Measurements from ENCODE around the gene ANK3.
"Not testable (repeated sequence)": the region's sequence is repeated elsewhere in the genome, so short reads cannot be mapped to it uniquely, and the experiment has no call there.

The ANK3 gene

GRCh38 chr10:60299961-60300883 is 89.5 kb downstream of the ANK3 start:
- no peak for DNase-seq

- DNase-seq = no peak
Measured at GRCh38 chr10:60299390-60299778, 90.3 kb downstream of the ANK3 start.

- no peak for DNase-seq
Measured at GRCh38 chr10:60298408-60299389, 91.0 kb downstream of the ANK3 start.

GRCh38 chr10:60296073-60296472 is 93.6 kb downstream of the ANK3 start:
- DNase-seq = no peak

- DNase-seq = no peak
Measured at GRCh38 chr10:60295028-60295937, 94.4 kb downstream of the ANK3 start.

- no peak for DNase-seq
Measured at GRCh38 chr10:60293581-60294175, 96.0 kb downstream of the ANK3 start.

GRCh38 chr10:60292998-60293397 is 96.7 kb downstream of the ANK3 start:
- no peak for DNase-seq

GRCh38 chr10:60292536-60292935 is 97.1 kb downstream of the ANK3 start:
- DNase-seq = not testable (repeated sequence)

- no peak for DNase-seq
Measured at GRCh38 chr10:60291344-60291930, 98.2 kb downstream of the ANK3 start.

- no peak for DNase-seq
Measured at GRCh38 chr10:60290558-60290957, 99.1 kb downstream of the ANK3 start.

- no peak for DNase-seq
Measured at GRCh38 chr10:60289800-60290199, 99.9 kb downstream of the ANK3 start.

- DNase-seq = no peak
Measured at GRCh38 chr10:60288256-60288655, 101.4 kb downstream of the ANK3 start.

GRCh38 chr10:60286559-60286958 is 103.1 kb downstream of the ANK3 start:
- DNase-seq = no peak

GRCh38 chr10:60283397-60283796 is 106.3 kb downstream of the ANK3 start:
- DNase-seq = no peak

GRCh38 chr10:60282771-60283353 is 106.8 kb downstream of the ANK3 start:
- DNase-seq = no peak

- no peak for DNase-seq
Measured at GRCh38 chr10:60281792-60282353, 107.8 kb downstream of the ANK3 start.

GRCh38 chr10:60281331-60281730 is 108.3 kb downstream of the ANK3 start:
- DNase-seq = no peak

- DNase-seq = no peak
Measured at GRCh38 chr10:60280475-60280874, 109.2 kb downstream of the ANK3 start.

GRCh38 chr10:60277656-60278055 is 112.0 kb downstream of the ANK3 start:
- DNase-seq = no peak

GRCh38 chr10:60276232-60276631 is 113.4 kb downstream of the ANK3 start:
- DNase-seq = no peak
